Aorta (tissue), 5 donors: ENCODE measurements around the gene CLIC4. TPM values are rescaled to one million over a fixed set of nuclear protein-coding genes. Genes with fewer than 3 reads are reported as not detected.

Source experiments
- ATAC-seq: fragments of 200-7000 bp; cut with Tn5 transposase; one replicate; pipeline ENCODE4 v1.9.1; 2022; ENCODE audit warnings: moderate library complexity; ENCODE audit not compliant: low FRiP score
- DNase-seq, 2 donors: peaks; one replicate each; pipeline ENCODE4 v3.0.0-alpha.2; 2020
- H3K27ac ChIP-seq, 2 donors: one replicate each; pipeline ENCODE4 v1.5.1; 2013; ENCODE audit warnings: low read length in 2 of 2, mild to moderate bottlenecking in 2 of 2, moderate library complexity in 2 of 2, control low read depth in 1 of 2, inconsistent platforms in 1 of 2, low read depth in 1 of 2
- H3K27me3 ChIP-seq, 2 donors: one replicate each; pipeline ENCODE4 v1.6.1; 2013; ENCODE audit warnings: control low read depth in 1 of 2, low read length in 1 of 2, mild to moderate bottlenecking in 1 of 2, moderate library complexity in 1 of 2; ENCODE audit not compliant: insufficient read depth in 2 of 2, control insufficient read depth in 1 of 2
- H3K36me3 ChIP-seq, 2 donors: one replicate each; pipeline ENCODE4 v1.6.1; 2013; ENCODE audit warnings: control low read depth in 1 of 2, low read length in 1 of 2, mild to moderate bottlenecking in 1 of 2; ENCODE audit not compliant: insufficient read depth in 2 of 2, control insufficient read depth in 1 of 2
- H3K4me1 ChIP-seq, 2 donors: one replicate each; pipeline ENCODE4 v1.6.1; 2013; ENCODE audit warnings: low read length in 2 of 2, control low read depth in 1 of 2, mild to moderate bottlenecking in 1 of 2, moderate library complexity in 1 of 2; ENCODE audit not compliant: insufficient read depth in 2 of 2, control insufficient read depth in 1 of 2
- H3K4me3 ChIP-seq, 2 donors: one replicate each; pipeline ENCODE4 v1.5.1; 2013; ENCODE audit warnings: low read length in 2 of 2, control low read depth in 1 of 2, mild to moderate bottlenecking in 1 of 2
- H3K9me3 ChIP-seq: one replicate; pipeline ENCODE4 v1.6.1; 2013; ENCODE audit warnings: mild to moderate bottlenecking, low read length; ENCODE audit not compliant: control insufficient read depth
- WGBS, 2 donors: extraction: QIAGEN DNeasy Blood & Tissue Kit; methylation state at CpG; one replicate each; pipeline ENCODE4 v1.1.7; 2013; 5-methylcytosine and 5-hydroxymethylcytosine counted together
- intact Hi-C, 2 donors: fragments of 100-400 bp; cut with DNase I; formaldehyde crosslinking; loops; one replicate each; pipeline versions ENCODE4 v1.14.2 to v1.15.0; 2022
- polyA plus RNA-seq, 2 donors: library from polyadenylated mRNA; stranded (reverse); fragments of 200-250 nt; gene quantifications; one replicate each; pipeline ENCODE4 v1.2.3, GENCODE V29; 2013
- total RNA-seq, 2 donors: library from RNA; stranded (reverse); fragmentation: NEBNext Ultra II Directional; extraction: Animal tissue kit (Norgen Biotek cat#: 25700); gene quantifications; one replicate each; pipeline ENCODE4 v1.2.1, GENCODE V29; 2021
- donor health status: healthy with polysubstance abuse.
- donor health status: Bipolar disorder and iron deficiency.
- donor health status: DM: no; HTN: no; CAD: no.
- donor health status: DM: no; HTN: no; CAD: no.
- donor health status: DM: yes; HTN: yes; CAD: no.

Gene CLIC4
- total and polyA plus RNA-seq, 4 donors: 278 to 941 (median 399) TPM

- Histone ChIP-seq H3K4me1 (peaks cover 3 to 18% of the 10 kb centered on the region in 2 donors), H3K9me3 (no peaks in the 10 kb centered on the region), H3K27ac (no peak overlapping the region), H3K27me3 (no peaks in the 10 kb centered on the region), H3K4me3 (no peak overlapping the region), H3K36me3 (no peaks in the 10 kb centered on the region)
- ATAC-seq: no peak
- intact Hi-C loops: no loop called here
- no peak for DNase-seq
- 91 to 92% methylated on average over 3 of the region's 3 CpGs for WGBS, 2 donors
These were observed 18.4 kb downstream of the CLIC4 start for GRCh38 chr1:24763671-24764070.

- intact Hi-C loops: no loop called here
- DNase-seq (no peak), ATAC-seq (no peak)
- peaks cover 5 to 17% of the 10 kb centered on the region in 2 donors for H3K4me1 ChIP-seq
- no peaks in the 10 kb centered on the region for H3K9me3 ChIP-seq
- no peak overlapping the region for H3K4me3 ChIP-seq
- H3K36me3 ChIP-seq: no peaks in the 10 kb centered on the region
- WGBS, 2 donors: 57 to 60% methylated on average over 3 of the region's 3 CpGs
- no peaks in the 10 kb centered on the region for H3K27me3 ChIP-seq
- peak overlapping the region in 1 of 2 donors; percentile 17 for H3K27ac ChIP-seq
These were observed 19.2 kb downstream of the CLIC4 start for GRCh38 chr1:24764439-24764838.

GRCh38 chr1:24764848-24765247 is 19.6 kb downstream of the CLIC4 start:
- WGBS, 2 donors: 46 to 50% methylated on average over 1 of the region's 1 CpG
- DNase-seq: no peak
- Histone ChIP-seq H3K4me1 (peaks cover 7 to 14% of the 10 kb centered on the region in 2 donors), H3K27me3 (no peaks in the 10 kb centered on the region), H3K36me3 (no peaks in the 10 kb centered on the region), H3K9me3 (no peaks in the 10 kb centered on the region), H3K4me3 (no peak overlapping the region), H3K27ac (no peak overlapping the region)
- no peak for ATAC-seq
- intact Hi-C loops: loop anchor here in 1 of 2 donors (5.0 kb wide), 1 partner anchor 37 kb away; no protein-coding TSS in a partner anchor

DNA sequence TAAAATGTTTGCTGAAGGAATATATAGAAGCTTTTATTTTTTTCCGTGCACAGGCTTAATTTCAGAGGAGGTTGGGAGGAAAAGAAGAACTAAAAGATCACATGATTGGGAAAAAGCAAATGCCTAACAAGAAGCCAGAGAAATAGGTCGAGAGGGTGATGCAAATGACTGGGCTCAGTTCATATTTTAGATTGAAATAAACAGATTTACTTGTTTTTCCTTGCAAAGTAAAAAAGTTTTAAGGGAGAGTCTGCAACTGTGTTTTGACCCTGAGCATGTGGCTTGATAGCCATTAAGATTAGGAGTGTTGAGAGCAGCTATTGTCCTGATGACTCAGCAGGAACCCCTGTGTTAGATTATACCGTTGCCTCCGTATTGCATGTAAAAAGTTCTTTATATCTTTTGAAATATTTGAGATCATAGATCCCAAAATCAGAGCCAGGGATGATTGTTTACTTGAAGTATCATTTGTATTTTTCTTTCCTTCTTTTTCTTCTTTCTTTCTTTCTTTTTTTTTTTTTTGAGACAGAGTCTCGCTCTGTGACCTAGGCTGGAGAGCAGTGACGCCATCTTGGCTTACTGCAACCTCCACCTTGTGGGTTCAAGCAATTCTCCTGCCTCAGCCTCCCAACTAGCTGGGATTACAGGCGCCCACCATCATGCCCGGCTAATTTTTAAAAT is 20.2 kb downstream of the CLIC4 start:
- no peaks in the 10 kb centered on the region for H3K9me3 ChIP-seq
- no peaks in the 10 kb centered on the region for H3K27me3 ChIP-seq
- H3K4me3 ChIP-seq: no peak overlapping the region
- no peak for DNase-seq
- no peak for ATAC-seq
- H3K36me3 ChIP-seq: no peaks in the 10 kb centered on the region
- H3K4me1 ChIP-seq: peaks cover 9 to 14% of the 10 kb centered on the region in 2 donors
- intact Hi-C loops: loop anchor here in 1 of 2 donors (5.0 kb wide), 1 partner anchor 37 kb away; no protein-coding TSS in a partner anchor
- WGBS, 2 donors: 49 to 52% methylated on average over 8 of the region's 8 CpGs
- H3K27ac ChIP-seq: no peak overlapping the region

GRCh38 chr1:24767351-24767750 is 22.1 kb downstream of the CLIC4 start:
- Histone ChIP-seq H3K27me3 (no peaks in the 10 kb centered on the region), H3K36me3 (no peaks in the 10 kb centered on the region), H3K4me3 (no peak overlapping the region), H3K9me3 (no peaks in the 10 kb centered on the region), H3K4me1 (peaks cover 6% of the 10 kb centered on the region in 2 donors), H3K27ac (peak overlapping the region; percentile 43 to 51)
- intact Hi-C loops: loop anchor here in 1 of 2 donors (5.0 kb wide), 1 partner anchor 35 kb away; no protein-coding TSS in a partner anchor
- WGBS, 2 donors: 83 to 86% methylated on average over 1 of the region's 1 CpG
- ATAC-seq (no peak), DNase-seq (no peak)

DNA sequence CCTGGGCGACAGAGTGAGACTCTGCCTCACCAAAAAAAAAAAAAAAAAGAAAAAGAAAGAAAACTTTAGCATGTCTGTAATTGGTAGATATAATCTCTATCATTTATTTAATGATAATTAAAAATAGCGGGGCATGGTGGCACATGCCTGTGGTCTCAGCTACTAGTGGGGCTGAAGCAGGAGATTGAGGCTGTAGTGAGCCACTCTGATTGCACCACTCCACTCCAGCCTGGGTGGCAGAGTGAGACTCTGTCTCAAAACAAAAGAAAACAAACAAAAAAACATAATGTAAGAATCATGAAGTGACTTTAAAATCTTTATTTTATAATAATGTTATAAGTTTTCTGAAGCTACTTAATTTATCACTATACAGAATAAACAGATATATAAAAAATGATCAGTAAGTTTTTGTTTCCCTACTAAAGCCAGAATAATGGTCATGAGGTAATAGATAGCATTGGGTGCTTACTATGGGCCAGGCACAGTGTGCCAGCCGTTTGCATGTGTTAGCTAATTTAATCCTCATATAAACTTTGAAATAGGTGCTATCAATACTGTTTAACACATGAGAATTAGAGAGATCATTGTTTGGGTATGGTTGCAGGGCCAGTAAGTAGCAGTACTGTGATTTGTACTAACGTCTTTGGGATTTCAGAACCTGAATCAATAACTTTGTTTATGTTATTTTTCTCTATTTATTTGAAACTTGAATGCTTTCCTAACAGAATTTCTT is 23.8 kb downstream of the CLIC4 start:
- Histone ChIP-seq H3K9me3 (no peaks in the 10 kb centered on the region), H3K4me1 (peaks cover 2 to 5% of the 10 kb centered on the region in 2 donors), H3K27me3 (no peaks in the 10 kb centered on the region), H3K4me3 (no peak overlapping the region), H3K36me3 (no peaks in the 10 kb centered on the region), H3K27ac (peak overlapping the region; percentile 68 to 88)
- WGBS, 2 donors: 14 to 26% methylated on average over 4 of the region's 4 CpGs
- intact Hi-C loops: loop anchor here in 1 of 2 donors (5.0 kb wide), 1 partner anchor 33 kb away; no protein-coding TSS in a partner anchor
- no peak for ATAC-seq
- no peak for DNase-seq

DNA sequence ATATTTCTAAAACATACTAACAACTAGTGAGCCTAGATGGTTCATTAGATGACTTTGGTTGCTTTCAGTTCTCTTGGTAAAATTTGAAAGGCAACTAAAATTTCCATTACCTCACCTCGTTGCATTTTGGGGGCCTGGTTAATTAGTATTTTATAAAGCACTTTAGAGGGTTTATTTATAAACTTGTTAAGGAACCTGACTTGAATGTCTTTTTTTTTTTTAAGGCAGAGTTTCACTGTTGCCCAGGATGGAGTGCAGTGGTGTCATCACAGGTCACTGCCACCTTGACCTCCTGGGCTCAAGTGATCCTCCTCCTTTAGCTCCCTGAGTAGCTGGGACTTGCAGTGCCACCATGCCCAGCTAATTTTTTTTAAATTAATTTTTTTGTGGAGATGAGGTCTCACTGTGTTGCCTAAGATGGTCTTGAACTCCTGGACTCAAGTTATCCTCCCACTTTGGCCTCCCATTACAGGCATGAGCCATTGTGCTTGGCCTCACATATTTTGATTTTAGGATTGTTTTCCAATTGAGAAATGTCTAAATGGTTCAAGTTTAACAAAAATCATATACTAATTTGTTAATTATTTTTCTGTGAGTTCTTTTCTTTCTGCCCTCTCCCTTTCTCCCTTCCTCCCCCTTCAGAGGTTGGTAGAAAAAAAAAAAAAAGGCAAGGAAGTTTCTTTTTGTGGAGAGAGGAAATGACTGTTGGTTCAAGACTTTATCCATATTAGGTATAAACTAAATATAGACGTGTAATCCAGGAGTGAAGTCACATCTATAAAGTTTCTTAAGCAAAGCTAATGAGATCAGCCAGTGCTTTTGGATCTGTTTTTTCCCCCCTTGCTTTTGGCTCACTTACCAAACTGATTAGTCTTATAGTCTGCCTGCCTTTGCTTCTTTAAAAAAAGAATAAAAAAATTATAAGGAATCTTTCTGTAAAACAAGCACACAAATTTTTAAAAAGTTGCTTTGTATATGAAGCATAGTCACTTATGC is 24.7 kb downstream of the CLIC4 start:
- H3K27ac ChIP-seq: peak overlapping the region; percentile 98 to 99

DNA sequence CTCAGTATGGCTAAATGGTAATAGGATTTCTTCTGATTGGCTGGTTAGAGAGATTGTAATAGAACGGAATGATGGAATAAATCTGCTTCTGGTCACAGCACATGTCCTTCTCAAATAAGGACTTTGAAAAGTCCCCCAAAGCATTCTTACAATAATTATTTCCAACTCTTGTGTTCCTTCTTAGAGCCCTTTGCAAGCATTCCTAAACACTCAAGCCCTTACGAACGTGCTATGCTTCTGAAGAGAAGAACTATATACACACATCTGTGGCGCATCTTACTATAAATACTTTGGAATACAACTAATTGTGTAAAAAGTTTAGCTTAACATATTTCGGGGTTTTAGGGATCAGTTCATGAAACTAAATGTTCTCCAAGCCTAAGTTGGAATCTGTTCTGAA is 25.6 kb downstream of the CLIC4 start:
- H3K4me1 ChIP-seq: peaks cover 2 to 5% of the 10 kb centered on the region in 2 donors
- no peaks in the 10 kb centered on the region for H3K9me3 ChIP-seq
- no peaks in the 10 kb centered on the region for H3K27me3 ChIP-seq
- intact Hi-C loops: no loop called here
- H3K4me3 ChIP-seq: peak overlapping the region in 1 of 2 donors; percentile 48
- peak overlapping the region in 1 of 2 donors; percentile 90 for H3K27ac ChIP-seq
- 8% methylated on average over 5 of the region's 5 CpGs for WGBS, 2 donors
- no peak for DNase-seq
- no peaks in the 10 kb centered on the region for H3K36me3 ChIP-seq
- ATAC-seq: peak; percentile 28

More for the DNA sequence above, 24.7 kb downstream of the CLIC4 start:
- ATAC-seq (peak; percentile 86), DNase-seq (no peak)
- Histone ChIP-seq H3K4me1 (peaks cover 2 to 5% of the 10 kb centered on the region in 2 donors), H3K4me3 (no peak overlapping the region), H3K27me3 (no peaks in the 10 kb centered on the region), H3K9me3 (no peaks in the 10 kb centered on the region), H3K36me3 (no peaks in the 10 kb centered on the region)
- intact Hi-C loops: loop anchor here in 1 of 2 donors (5.0 kb wide), 1 partner anchor 32 kb away; no protein-coding TSS in a partner anchor
- 3% methylated on average over 2 of the region's 2 CpGs for WGBS, 2 donors
